ENCODE measurements around the gene EFHB.
"Not testable (repeated sequence)": the region's sequence is repeated elsewhere in the genome, so short reads cannot be mapped to it uniquely, and the experiment has no call there.

Gene EFHB

GRCh38 chr3:19960696-19961095, 26.7 kb upstream of the EFHB start:
- Histone ChIP-seq H3K9me2 (ENCODE audit: low read depth, low read length) (no peaks in the 10 kb centered on the region), H2AFZ (ENCODE audit: low read length) (no peak overlapping the region), H3K9ac (ENCODE audit: low read length) (no peak overlapping the region), H3K9me3 (ENCODE audit: low read length) (no peaks in the 10 kb centered on the region), H3K4me2 (ENCODE audit: low read length) (no peak overlapping the region), H4K20me1 (ENCODE audit: insufficient read depth, low read length) (no peaks in the 10 kb centered on the region), H3K4me3 (ENCODE audit: low read depth, low read length, poor library complexity, severe bottlenecking) (no peak overlapping the region), H3F3A (ENCODE audit: insufficient read depth, low read length) (no peaks in the 10 kb centered on the region), H3K27ac (ENCODE audit: low read depth, low read length, poor library complexity, severe bottlenecking) (no peak overlapping the region), H3K36me3 (ENCODE audit: insufficient read depth, low read length) (peaks cover 41% of the 10 kb centered on the region), H3K4me1 (ENCODE audit: insufficient read depth, low read length, severe bottlenecking) (no peaks in the 10 kb centered on the region), H3K27me3 (ENCODE audit: insufficient read depth, low read length) (no peaks in the 10 kb centered on the region), H3K79me2 (ENCODE audit: insufficient read depth, low read length) (peaks cover 80% of the 10 kb centered on the region)
- no peak for TF ChIP-seq EZH2 (IDR thresholded peaks at IDR 0.05; ENCODE audit: borderline replicate concordance, low read length)
- TF ChIP-seq, protein P1, sequence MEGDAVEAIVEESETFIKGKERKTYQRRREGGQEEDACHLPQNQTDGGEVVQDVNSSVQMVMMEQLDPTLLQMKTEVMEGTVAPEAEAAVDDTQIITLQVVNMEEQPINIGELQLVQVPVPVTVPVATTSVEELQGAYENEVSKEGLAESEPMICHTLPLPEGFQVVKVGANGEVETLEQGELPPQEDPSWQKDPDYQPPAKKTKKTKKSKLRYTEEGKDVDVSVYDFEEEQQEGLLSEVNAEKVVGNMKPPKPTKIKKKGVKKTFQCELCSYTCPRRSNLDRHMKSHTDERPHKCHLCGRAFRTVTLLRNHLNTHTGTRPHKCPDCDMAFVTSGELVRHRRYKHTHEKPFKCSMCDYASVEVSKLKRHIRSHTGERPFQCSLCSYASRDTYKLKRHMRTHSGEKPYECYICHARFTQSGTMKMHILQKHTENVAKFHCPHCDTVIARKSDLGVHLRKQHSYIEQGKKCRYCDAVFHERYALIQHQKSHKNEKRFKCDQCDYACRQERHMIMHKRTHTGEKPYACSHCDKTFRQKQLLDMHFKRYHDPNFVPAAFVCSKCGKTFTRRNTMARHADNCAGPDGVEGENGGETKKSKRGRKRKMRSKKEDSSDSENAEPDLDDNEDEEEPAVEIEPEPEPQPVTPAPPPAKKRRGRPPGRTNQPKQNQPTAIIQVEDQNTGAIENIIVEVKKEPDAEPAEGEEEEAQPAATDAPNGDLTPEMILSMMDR (IDR thresholded peaks at IDR 0.05; ENCODE audit: low read length), result no peak

DNA sequence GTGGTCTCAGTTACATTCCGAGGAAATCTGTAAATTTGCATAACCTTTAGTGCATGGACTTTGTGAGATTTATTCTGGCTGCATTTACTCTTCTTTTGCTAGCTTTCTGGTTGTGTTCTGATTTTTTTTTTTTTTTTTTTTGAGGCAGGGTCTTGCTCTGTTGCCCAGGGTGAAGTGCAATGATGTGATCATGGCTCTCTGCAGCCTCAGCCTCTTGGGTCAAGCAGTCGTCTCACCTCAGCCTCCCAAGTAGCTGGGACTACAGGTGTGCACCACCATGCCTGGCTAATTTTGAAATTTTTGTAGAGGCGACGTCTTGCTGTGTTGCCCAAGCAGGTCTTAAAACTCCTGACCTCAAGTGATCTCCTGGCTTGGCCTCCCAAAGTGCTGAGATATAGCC, 25.5 kb upstream of the EFHB start:
- Histone ChIP-seq H3K27me3 (ENCODE audit: insufficient read depth, low read length) (no peaks in the 10 kb centered on the region), H3K9me2 (ENCODE audit: low read depth, low read length) (no peaks in the 10 kb centered on the region), H3K27ac (ENCODE audit: low read depth, low read length, poor library complexity, severe bottlenecking) (no peak overlapping the region), H3K9me3 (ENCODE audit: low read length) (no peaks in the 10 kb centered on the region), H3K36me3 (ENCODE audit: insufficient read depth, low read length) (peaks cover 52% of the 10 kb centered on the region), H3K4me3 (ENCODE audit: low read depth, low read length, poor library complexity, severe bottlenecking) (no peak overlapping the region), H2AFZ (ENCODE audit: low read length) (no peak overlapping the region), H3K4me2 (ENCODE audit: low read length) (no peak overlapping the region), H3F3A (ENCODE audit: insufficient read depth, low read length) (no peaks in the 10 kb centered on the region), H3K4me1 (ENCODE audit: insufficient read depth, low read length, severe bottlenecking) (no peaks in the 10 kb centered on the region), H4K20me1 (ENCODE audit: insufficient read depth, low read length) (no peaks in the 10 kb centered on the region), H3K79me2 (ENCODE audit: insufficient read depth, low read length) (peaks cover 78% of the 10 kb centered on the region), H3K9ac (ENCODE audit: low read length) (no peak overlapping the region)
- TF ChIP-seq EZH2 (IDR thresholded peaks at IDR 0.05; ENCODE audit: borderline replicate concordance, low read length), result no peak
- TF ChIP-seq, protein P1 (IDR thresholded peaks at IDR 0.05; ENCODE audit: low read length), result no peak

GRCh38 chr3:19957354-19957753, 23.3 kb upstream of the EFHB start:
- H3K27ac ChIP-seq (ENCODE audit: low read depth, low read length, poor library complexity, severe bottlenecking); H3K4me2 ChIP-seq (ENCODE audit: low read length); H3K4me3 ChIP-seq (ENCODE audit: low read depth, low read length, poor library complexity, severe bottlenecking); H3K9me3 ChIP-seq (ENCODE audit: low read length); H3F3A ChIP-seq (ENCODE audit: insufficient read depth, low read length); H4K20me1 ChIP-seq (ENCODE audit: insufficient read depth, low read length); H3K27me3 ChIP-seq (ENCODE audit: insufficient read depth, low read length); H3K9me2 ChIP-seq (ENCODE audit: low read depth, low read length); H3K9ac ChIP-seq (ENCODE audit: low read length); H3K4me1 ChIP-seq (ENCODE audit: insufficient read depth, low read length, severe bottlenecking); H2AFZ ChIP-seq (ENCODE audit: low read length): not testable (repeated sequence)
- peaks cover 65% of the 10 kb centered on the region for H3K79me2 ChIP-seq (ENCODE audit: insufficient read depth, low read length)
- peaks cover 73% of the 10 kb centered on the region for H3K36me3 ChIP-seq (ENCODE audit: insufficient read depth, low read length)

- Histone ChIP-seq H3K79me2 (ENCODE audit: insufficient read depth, low read length) (peaks cover 59% of the 10 kb centered on the region), H4K20me1 (ENCODE audit: insufficient read depth, low read length) (no peaks in the 10 kb centered on the region), H3K27me3 (ENCODE audit: insufficient read depth, low read length) (no peaks in the 10 kb centered on the region), H3K9me3 (ENCODE audit: low read length) (no peaks in the 10 kb centered on the region), H3K9ac (ENCODE audit: low read length) (no peak overlapping the region), H3F3A (ENCODE audit: insufficient read depth, low read length) (no peaks in the 10 kb centered on the region), H3K9me2 (ENCODE audit: low read depth, low read length) (no peaks in the 10 kb centered on the region), H3K4me1 (ENCODE audit: insufficient read depth, low read length, severe bottlenecking) (peaks cover 5% of the 10 kb centered on the region), H3K36me3 (ENCODE audit: insufficient read depth, low read length) (peaks cover 64% of the 10 kb centered on the region), H3K4me3 (ENCODE audit: low read depth, low read length, poor library complexity, severe bottlenecking) (no peak overlapping the region), H2AFZ (ENCODE audit: low read length) (no peak overlapping the region), H3K4me2 (ENCODE audit: low read length) (no peak overlapping the region), H3K27ac (ENCODE audit: low read depth, low read length, poor library complexity, severe bottlenecking) (no peak overlapping the region)
- TF ChIP-seq, protein P1 (IDR thresholded peaks at IDR 0.05; ENCODE audit: low read length), result no peak
- no peak for TF ChIP-seq EZH2 (IDR thresholded peaks at IDR 0.05; ENCODE audit: borderline replicate concordance, low read length)
Observed at GRCh38 chr3:19954676-19955075, 20.7 kb upstream of the EFHB start.

Data from OCI-LY1 (cell line).